ENCODE results near the gene KIFC1. TPM values are rescaled to one million over a fixed set of nuclear protein-coding genes. Genes with fewer than 3 reads are reported as not detected.

Gene KIFC1
- total RNA-seq, 6 experiments from 2014 or later: 20.6 to 43.5 (median 38.6) TPM

DNA sequence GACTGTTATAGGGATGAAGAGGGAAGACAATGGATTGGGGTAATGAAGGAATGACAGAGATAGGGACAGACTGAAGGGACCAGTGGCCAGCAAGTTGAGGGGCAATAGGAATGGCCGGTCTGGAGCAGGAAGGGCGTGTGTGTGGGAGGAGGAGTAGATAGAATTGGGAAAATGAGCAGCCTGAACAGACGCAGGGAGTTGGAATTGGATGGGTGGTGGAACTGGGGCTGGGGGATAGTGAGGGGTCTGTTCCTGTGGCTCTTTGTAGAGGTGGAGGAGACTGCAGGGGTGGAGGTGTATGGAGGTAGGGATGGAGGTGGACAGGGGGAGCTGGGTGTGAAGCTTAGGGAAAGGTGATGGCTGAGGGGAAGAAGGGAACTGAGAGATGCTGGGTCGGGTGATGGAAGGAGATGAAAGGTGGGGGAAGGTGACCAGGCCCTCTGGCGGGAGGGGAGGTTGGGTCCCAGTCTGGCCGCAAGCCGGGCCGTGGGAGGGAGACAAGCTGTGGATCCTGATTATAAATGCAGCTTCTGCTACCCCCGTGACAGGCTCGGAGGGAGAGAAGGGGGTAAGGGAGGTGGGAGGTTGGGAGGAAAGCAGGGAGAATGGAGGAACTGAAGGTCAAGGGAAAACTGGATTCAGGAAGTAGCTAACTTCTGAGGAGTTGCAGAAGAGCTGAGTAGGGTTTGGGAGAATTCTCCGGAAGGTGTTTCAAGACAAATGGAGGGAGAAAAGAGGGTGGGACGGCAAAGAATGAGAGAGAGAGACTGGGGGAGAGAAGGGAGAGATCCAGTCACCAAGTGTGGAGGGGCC, 33.4 kb downstream of the KIFC1 start:
- TF ChIP-seq, protein P1, sequence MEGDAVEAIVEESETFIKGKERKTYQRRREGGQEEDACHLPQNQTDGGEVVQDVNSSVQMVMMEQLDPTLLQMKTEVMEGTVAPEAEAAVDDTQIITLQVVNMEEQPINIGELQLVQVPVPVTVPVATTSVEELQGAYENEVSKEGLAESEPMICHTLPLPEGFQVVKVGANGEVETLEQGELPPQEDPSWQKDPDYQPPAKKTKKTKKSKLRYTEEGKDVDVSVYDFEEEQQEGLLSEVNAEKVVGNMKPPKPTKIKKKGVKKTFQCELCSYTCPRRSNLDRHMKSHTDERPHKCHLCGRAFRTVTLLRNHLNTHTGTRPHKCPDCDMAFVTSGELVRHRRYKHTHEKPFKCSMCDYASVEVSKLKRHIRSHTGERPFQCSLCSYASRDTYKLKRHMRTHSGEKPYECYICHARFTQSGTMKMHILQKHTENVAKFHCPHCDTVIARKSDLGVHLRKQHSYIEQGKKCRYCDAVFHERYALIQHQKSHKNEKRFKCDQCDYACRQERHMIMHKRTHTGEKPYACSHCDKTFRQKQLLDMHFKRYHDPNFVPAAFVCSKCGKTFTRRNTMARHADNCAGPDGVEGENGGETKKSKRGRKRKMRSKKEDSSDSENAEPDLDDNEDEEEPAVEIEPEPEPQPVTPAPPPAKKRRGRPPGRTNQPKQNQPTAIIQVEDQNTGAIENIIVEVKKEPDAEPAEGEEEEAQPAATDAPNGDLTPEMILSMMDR (IDR thresholded peaks at IDR 0.05): no peak
- Mint-ChIP-seq H3K27me3 (ENCODE audit: insufficient read depth) (peaks cover 3% of the 10 kb centered on the region; the same call in 1 of the 2 replicates), H3K4me1 (ENCODE audit: low read depth) (peaks cover 81% of the 10 kb centered on the region), H3K36me3 (ENCODE audit: low read depth) (peaks cover 20% of the 10 kb centered on the region), H3K27ac (peak overlapping the region; percentile 92), H3K4me3 (peak overlapping the region; percentile 90), H3K9me3 (no peaks in the 10 kb centered on the region)
- DNase-seq: no peak

DNA sequence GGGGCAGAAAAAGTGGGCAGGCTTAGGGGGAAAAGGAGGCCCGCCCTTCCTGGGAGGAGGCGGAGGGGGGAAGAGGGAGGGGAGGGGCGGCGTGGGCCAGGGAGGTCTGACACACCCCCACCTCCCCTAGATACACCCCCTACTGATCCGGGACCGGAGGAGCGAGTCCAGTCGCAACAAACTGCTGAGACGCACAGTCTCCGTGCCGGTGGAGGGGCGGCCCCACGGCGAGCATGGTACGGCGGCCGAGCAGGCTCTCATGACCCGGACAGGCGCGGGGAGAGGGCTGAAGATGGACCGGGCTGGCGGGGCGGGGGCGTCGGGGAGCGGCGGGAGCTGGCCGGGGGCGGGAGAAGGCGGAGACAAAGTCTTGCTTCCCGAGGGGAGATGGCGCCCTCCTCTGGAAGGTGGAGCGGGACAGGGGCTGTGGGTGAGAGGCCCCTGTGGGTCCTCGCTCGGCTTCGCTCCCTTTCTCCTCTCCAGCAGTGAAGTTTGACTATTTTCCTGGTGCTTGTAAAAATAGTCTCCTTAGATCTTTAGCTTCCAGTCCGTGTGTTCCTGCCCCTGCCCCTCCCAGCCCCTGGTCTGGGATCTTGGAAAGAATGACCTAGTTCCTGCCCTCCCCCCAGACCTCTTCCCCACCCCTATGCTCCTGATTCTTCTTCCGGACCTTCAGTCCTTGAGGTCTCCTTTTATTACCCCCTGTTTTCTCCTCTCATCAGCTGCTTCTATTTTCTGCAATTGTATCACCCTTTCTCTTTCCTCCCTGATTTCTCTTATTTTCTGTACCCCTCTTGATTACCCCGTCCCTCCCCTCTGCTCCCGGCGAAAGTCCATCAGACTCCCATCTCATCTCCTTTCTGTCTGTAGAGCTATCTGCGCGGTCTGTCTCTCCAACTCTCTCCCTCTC, 34.3 kb downstream of the KIFC1 start:
- Mint-ChIP-seq H3K4me1 (ENCODE audit: low read depth) (peaks cover 89% of the 10 kb centered on the region), H3K9me3 (no peaks in the 10 kb centered on the region), H3K4me3 (peak overlapping the region; percentile 90), H3K36me3 (ENCODE audit: low read depth) (peaks cover 20% of the 10 kb centered on the region), H3K27me3 (ENCODE audit: insufficient read depth) (peaks cover 3% of the 10 kb centered on the region; the same call in 1 of the 2 replicates), H3K27ac (peak overlapping the region; percentile 92)
- TF ChIP-seq, protein P1 (IDR thresholded peaks at IDR 0.05): peak; percentile 82
- peak; percentile 79 for DNase-seq

DNA sequence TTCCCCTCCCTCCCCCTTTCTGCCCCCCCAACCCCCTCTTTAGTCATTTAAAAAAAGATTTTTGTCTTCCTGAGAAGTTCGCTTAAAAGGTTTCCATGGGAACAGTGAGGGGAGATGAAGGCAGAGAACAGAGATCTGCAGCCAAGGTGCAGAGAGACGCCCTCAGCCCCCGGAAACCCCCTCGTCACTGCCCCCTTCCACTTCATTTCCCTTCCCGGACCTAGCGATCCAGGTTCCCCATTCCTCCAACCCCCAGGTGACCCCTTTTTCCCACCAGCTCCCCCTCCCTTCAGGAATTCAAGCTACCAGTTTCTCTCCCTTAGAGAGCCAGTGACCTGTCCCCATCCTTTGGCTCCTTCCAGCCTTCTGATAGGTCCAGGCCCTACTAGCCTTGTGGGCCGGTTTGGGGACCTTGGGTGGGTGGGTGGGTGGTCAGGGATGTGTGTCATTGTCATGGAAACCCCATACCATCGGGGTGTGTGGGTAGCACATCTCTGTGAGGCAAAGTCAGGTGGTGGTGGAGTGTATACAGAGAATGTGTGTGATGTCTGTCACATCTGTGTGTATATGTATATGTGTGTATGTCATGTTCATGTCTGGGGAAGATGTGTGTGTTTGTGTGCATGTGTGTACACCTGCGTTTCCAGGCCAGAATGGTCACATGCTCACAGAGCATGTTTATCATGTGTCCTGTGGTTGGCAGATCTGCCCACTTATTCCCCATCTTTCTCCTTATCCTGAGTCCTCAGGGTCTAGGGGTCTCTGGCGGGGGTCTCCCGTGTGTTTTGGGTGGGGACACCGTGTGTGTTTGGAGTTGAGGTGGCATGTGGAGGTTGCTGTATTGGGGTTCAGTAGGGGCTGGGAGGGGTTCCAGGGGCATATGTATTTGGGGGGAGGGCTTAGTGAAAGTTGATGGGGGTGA, 35.2 kb downstream of the KIFC1 start:
- DNase-seq: no peak
- Mint-ChIP-seq H3K27me3 (ENCODE audit: insufficient read depth) (peaks cover 3% of the 10 kb centered on the region; the same call in 1 of the 2 replicates), H3K4me3 (peak overlapping the region; percentile 90), H3K36me3 (ENCODE audit: low read depth) (peaks cover 20% of the 10 kb centered on the region), H3K4me1 (ENCODE audit: low read depth) (peaks cover 85% of the 10 kb centered on the region), H3K9me3 (no peaks in the 10 kb centered on the region), H3K27ac (peak overlapping the region; percentile 92)
- TF ChIP-seq, protein P1 (IDR thresholded peaks at IDR 0.05): no peak

DNA sequence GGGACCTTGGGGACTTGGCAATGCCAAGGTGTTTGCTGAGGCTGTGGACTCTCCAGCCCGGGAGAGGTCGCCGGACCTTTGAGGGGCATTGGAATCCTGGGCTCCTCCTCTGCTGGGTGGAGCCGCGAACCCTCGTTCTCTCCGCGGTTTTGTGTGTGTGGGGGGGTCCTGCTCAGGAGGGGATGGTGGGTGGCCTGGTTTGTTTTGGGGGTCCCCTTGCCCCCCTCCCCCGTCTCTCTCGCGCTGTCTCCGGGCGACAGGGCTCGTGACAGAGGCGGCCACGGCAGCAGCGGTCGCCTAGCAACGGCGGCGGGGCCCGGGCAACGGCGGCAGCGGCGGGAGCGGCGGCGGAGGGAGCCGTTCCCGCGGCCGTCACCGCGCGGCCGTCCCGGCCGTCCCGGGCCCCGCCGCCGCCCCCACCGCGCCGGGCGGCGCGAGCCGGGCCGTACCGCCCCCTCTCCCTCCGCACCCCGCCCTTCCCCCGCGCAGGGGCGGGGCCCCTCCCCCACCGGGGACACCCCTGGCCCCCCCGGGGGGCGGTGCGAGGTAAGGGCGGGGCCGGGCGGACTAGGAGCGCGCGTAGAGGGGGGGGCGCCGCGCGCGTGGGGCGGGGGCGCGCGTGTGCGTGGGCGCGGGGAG, 36.1 kb downstream of the KIFC1 start:
- DNase-seq: no peak
- Mint-ChIP-seq H3K36me3 (ENCODE audit: low read depth) (peaks cover 22% of the 10 kb centered on the region), H3K27me3 (ENCODE audit: insufficient read depth) (peaks cover 3% of the 10 kb centered on the region; the same call in 1 of the 2 replicates), H3K27ac (peak overlapping the region; percentile 92), H3K9me3 (no peaks in the 10 kb centered on the region), H3K4me3 (peak overlapping the region; percentile 90), H3K4me1 (ENCODE audit: low read depth) (peaks cover 84% of the 10 kb centered on the region)
- TF ChIP-seq, protein P1 (IDR thresholded peaks at IDR 0.05): no peak
